ENCODE measurements around the gene ME3. TPM values are rescaled to one million over a fixed set of nuclear protein-coding genes. Genes with fewer than 3 reads are reported as not detected.

ME3 gene
- polyA plus RNA-seq, 4 donors: 29.0 to 36.4 (median 32.3) TPM

- DNase-seq (ENCODE audit: low read depth in 4 of 4, low spot score in 2 of 4): no peak
These were observed 263.6 kb downstream of the ME3 start for GRCh38 chr11:86408845-86409244.

GRCh38 chr11:86403458-86403857 lies 269.0 kb downstream of the ME3 start:
- no peak for DNase-seq (ENCODE audit: low read depth in 4 of 4, low spot score in 2 of 4)

GRCh38 chr11:86398106-86398505 lies 274.3 kb downstream of the ME3 start:
- DNase-seq (ENCODE audit: low read depth in 4 of 4, low spot score in 2 of 4): no peak

GRCh38 chr11:86397351-86397750 lies 275.1 kb downstream of the ME3 start:
- no peak for DNase-seq (ENCODE audit: low read depth in 4 of 4, low spot score in 2 of 4)

GRCh38 chr11:86396396-86396795 lies 276.0 kb downstream of the ME3 start:
- no peak for DNase-seq (ENCODE audit: low read depth in 4 of 4, low spot score in 2 of 4)

GRCh38 chr11:86395061-86395551 lies 277.3 kb downstream of the ME3 start:
- DNase-seq (ENCODE audit: low read depth in 4 of 4, low spot score in 2 of 4): no peak

Other genes with a start within 250 kb of the ME3 start
- 100 to 1,000 TPM in 2 of 4 donors, 10 to 100 TPM in 2; 98.2 to 143 (median 119) TPM for gene PRSS23, start 127.9 kb upstream of the ME3 start, polyA plus RNA-seq (ENCODE audit: insufficient read length in 4 of 4)